NCI-H524 treated with DMSO at 0.1 percent for 48 hours (cell line): ENCODE measurements around the gene SPRYD3.
A peak's percentile ranks its signal among the peaks of the same experiment; 100 is the strongest.

Experiments used
- DNase-seq: peaks from one replicate; lab custom pipeline; 2025; lab: John Stamatoyannopoulos, UW

SPRYD3 gene

DNA sequence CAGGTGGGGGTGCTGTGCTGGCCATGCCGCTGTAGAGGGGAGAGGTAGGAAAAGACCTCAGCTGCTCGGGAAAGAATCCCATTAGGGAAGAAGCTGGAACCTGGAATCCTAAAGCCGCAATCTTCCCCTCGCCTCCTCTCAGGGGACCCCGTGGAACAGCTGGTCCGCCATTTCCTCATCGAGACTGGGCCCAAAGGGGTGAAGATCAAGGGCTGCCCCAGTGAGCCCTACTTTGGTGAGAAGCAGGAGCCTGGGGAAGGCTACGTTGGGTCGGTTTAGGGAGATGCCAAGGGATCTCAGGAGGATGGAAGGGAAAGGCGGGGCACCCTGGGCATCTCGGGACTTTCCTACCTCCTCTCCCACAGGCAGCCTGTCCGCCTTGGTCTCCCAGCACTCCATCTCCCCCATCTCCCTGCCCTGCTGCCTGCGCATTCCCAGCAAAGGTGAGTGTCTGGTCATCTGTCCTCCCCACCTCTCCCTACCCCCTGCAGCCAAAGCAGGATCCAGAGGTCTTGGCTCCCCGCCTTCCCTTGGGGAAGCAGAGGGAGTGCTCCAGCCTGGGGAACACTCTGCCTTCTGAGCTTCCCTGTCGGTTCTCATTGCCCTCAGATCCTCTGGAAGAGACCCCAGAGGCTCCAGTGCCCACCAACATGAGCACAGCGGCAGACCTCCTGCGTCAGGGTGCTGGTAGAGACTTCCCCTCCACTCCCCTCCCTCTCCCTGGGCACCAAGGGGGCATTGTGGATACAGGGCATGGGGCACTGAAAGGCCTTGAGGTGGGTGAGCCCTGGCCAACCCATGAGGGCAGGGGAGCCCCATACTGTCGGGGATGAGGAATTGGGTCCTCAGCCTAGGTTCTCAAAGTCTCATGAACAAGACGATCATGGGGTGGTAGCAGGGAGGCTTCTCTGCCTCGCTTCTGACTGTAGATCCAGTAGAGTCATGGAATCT lies 16.9 kb downstream of the SPRYD3 start:
- no peak for DNase-seq

DNA sequence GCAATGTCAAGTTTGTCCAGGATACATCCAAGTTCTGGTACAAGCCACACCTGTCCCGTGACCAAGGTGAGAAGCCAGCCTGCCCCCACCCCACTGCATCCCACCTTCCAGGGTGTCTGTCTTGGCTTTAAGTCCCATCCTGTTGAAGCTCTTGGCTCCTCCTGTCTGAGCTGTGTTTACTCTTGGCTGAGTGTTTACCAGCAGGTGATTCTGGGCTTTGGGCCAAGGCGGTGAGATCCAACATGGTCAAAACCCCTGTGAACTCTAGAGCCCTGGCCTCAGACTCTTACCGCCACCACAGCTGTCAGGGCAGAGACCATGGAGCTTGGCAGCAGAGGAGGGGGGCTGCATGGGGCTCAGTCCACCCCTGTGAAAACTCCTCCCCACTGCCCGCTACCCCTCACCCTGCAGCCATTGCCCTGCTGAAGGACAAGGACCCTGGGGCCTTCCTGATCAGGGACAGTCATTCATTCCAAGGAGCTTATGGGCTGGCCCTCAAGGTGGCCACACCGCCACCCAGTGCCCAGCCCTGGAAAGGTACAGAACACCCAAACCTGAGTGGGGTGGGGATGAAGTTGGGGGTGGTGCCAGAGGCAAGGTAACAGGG lies 17.7 kb downstream of the SPRYD3 start:
- no peak for DNase-seq

DNA sequence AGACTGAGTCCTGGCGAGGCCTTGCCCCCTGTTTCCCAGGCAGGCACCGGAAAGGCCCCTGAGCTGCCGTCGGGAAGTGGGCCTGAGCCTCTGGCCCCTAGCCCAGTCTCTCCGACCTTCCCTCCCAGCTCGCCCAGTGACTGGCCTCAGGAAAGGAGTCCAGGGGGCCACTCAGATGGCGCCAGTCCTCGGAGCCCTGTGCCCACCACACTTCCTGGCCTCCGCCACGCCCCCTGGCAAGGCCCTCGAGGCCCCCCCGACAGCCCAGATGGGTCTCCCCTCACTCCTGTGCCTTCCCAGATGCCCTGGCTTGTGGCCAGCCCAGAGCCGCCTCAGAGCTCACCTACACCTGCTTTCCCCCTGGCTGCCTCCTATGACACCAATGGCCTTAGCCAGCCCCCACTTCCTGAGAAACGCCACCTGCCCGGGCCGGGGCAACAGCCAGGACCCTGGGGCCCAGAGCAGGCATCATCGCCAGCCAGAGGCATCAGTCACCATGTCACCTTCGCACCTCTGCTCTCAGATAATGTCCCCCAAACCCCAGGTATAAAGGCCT lies 18.4 kb downstream of the SPRYD3 start:
- DNase-seq = no peak

DNA sequence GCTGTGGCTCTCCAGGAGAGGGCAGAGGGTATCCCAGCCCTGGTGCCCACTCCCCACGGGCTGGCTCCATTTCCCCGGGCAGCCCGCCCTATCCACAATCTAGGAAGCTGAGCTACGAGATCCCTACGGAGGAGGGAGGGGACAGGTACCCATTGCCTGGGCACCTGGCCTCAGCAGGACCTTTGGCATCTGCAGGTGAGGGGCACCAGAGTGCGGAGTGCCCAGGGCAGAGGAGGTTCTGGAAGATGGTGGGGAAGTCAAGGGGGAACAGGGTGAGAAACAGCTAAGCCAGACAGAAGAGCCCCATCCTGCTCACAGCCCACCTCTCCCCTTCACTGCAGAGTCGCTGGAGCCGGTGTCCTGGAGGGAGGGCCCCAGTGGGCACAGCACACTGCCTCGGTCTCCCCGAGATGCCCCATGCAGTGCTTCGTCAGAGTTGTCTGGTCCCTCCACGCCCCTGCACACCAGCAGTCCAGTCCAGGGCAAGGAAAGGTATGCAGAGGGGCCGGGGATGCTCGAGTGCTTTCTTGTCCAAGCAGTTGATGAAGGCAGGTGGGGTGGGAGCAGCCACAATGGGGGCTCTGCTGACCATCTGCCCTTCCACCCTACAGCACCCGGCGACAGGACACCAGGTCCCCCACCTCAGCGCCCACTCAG lies 19.0 kb downstream of the SPRYD3 start:
- DNase-seq = no peak

DNA sequence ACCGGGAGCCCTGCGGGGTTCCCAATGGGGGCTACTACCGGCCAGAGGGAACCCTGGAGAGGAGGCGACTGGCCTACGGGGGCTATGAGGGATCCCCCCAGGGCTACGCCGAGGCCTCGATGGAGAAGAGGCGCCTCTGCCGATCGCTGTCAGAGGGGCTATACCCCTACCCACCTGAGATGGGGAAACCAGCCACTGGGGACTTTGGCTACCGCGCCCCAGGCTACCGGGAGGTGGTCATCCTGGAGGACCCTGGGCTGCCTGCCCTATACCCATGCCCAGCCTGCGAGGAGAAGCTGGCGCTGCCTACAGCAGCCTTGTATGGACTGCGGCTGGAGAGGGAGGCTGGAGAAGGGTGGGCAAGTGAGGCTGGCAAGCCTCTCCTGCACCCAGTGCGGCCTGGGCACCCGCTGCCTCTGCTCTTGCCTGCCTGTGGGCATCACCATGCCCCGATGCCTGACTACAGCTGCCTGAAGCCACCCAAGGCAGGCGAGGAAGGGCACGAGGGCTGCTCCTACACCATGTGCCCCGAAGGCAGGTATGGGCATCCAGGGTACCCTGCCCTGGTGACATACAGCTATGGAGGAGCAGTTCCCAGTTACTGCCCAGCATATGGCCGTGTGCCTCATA lies 19.6 kb downstream of the SPRYD3 start:
- DNase-seq = no peak

DNA sequence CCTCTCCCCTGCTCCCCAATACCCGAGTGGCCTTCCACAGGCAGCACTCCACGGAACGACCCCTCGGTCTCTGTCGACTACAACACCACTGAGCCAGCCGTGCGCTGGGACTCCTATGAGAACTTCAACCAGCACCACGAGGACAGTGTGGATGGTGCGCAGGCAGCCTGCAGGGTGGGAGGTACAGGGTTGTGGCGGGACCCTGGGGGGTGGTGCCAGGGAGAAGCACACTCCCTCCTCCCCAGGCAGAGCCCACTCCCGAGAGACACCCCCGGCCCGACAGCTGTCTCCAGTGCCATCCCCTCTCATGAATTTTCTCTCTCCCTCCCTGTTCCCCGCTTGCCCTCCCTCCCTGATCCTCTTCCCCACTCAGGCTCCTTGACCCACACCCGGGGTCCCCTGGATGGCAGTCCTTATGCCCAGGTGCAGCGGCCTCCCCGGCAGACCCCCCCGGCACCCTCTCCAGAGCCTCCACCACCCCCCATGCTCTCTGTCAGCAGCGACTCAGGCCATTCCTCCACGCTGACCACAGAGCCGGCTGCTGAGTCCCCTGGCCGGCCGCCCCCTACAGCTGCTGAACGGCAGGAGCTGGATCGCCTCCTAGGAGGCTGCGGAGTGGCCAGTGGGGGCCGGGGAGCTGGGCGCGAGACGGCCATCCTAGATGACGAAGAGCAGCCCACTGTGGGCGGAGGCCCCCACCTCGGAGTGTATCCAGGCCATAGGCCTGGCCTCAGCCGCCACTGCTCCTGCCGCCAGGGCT lies 20.3 kb downstream of the SPRYD3 start:
- no peak for DNase-seq

DNA sequence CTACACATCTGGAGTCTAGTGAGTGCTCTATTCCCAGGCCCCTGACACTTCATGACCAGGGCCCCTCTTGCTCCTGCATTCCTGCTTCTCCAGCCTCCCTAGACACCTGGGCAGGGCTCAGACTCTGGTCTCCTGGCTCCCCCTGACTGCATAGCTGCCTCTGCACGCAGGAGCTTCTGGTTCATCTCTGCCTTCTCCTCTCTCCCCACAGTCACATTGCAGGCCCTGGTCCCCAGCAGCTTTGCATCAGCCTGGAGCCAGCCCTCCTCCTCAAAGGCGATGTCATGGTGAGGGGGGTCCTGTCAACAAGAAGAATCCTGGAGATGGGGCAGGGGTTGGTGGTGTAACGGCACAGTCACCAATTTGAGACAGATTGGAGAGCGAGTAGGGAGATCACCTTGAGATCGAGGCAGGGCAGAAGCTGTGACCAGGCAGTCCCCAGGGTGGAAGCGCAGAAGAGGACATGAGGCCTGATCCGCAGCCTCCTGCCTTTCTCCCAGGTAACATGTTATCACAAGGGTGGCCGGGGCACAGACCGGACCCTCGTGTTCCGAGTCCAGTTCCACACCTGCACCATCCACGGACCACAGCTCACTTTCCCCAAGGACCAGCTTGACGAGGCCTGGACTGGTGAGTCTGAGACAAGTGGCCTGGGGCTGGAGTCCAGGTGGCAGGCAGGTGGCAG lies 21.2 kb downstream of the SPRYD3 start:
- DNase-seq = no peak

DNA sequence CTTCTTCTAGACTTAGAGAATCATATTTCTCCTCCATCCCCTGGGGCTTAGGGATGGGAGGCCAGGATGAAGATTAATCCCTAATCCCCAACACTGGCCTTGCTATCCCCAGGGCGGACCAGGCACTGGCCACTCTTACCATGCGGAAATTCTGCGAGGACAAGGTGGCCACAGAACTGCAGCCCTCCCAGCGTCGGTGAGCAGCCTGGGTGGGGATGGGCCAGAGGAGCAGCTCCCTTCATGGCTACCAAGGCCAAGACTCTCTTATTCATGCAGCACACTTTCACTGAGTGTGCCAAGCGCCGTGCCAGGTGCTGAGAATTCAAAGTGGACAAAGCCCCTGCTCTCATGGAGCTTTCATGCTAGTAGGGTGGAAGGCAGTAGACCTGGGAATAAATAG lies 22.3 kb downstream of the SPRYD3 start:
- no peak for DNase-seq

GRCh38 chr12:53056296-53056695 lies 22.9 kb downstream of the SPRYD3 start:
- DNase-seq = no peak

DNA sequence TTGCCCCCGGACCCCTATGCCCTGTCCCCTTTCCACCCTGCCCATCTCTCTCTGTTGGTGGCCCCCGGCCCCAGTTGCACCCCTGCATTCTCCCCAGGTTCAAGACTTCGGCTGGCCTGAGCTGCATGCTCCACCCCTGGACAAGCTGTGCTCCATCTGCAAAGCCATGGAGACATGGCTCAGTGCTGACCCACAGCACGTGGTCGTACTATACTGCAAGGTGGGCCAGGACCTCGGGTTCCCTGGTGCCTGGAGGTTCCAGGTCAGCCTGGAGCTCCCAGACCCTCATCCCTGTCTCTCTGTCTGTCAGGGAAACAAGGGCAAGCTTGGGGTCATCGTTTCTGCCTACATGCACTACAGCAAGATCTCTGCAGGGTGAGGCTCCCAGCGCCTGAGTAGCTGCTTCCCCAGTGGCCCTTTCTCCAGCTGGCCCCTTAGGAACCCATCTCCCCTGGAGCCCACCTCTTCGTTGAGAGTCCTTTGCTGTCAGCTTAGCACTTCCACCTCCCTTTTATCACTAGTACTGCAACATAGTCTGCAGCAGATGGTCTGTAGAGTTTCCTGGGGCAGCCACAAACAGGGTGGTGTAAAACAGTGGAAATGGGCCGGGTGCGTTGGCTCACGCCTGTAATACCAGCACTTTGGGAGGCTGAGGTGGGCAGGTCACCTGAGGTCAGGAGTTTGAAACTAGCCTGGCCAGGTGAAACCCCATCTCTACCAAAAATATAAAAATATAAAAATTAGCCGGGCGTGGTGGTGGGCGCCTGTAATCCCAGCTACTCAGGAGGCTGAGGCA lies 23.5 kb downstream of the SPRYD3 start:
- no peak for DNase-seq

DNA sequence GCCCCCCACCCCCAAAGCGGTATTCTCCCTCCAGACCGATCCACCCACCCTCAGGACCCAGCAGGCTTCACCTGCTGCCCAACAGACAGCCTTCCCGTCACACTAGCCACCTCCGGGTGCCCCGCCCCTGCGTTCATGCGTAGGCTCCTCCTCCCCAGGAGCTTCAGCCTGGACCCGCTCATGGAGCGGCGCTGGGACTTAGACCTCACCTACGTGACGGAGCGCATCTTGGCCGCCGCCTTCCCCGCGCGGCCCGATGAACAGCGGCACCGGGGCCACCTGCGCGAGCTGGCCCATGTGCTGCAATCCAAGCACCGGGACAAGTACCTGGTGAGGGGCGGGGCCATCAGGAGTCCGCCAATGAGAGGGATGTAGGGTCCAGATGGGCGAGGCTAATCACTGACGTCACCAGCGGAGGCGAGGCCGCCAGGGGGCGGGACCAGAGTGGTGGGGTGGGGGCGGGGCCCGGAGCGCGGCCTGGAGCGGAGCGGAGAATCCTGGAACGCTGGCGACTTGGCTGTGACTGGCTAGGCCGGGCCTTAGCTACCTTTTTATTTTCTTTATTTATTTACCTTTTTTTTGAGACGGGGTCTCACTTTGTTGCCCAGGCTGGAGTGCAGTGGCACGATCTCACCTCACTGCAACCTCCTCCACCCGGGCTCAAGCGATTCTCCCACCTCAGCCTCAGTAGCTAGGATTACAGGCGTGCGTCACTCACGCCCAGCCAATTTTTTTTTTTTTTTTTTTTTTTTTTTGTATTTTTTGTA lies 24.9 kb downstream of the SPRYD3 start:
- peak; percentile 57 for DNase-seq

DNA sequence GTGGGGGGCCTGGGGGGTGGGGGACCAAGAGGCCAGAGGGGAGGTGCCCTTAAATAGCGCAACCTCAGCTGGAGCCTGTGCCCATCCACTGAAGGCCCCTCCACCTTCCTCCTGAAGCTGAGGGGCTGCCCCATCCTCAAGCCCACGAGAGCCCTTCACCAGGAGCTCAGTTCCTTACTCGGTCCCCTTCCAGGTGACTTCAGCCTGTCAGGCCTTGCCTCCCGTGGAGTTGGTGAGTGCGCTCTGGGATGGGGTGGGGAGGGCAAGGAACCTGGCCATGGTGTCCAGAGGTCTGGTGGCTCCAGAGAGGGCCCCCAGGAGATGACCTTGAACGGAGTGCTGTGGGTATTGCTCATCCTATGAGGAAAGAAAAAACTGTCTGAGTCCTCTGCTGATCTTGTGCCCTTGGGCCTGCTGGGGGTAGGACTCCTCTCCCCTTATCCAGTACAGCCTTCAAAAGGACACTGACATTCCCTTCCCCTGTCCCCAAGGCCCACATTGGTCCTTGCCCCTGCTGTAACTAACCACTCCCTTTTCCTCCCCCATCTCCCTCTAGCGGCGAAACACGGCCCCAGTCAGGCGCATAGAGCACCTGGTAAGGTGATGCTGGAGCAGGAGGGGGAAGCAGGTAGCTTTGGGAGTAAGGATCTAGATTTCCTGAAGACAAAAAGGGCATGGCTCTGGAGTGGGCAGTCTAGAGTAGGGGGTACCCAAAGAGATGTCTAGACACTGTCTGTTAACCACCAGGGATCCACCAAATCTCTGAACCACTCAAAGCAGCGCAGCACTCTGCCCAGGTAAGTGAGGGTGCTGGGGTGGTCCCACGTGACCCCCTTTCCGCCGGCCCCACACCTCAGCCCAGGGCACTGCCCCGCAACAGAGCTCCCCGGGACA lies 25.7 kb downstream of the SPRYD3 start:
- no peak for DNase-seq

GRCh38 chr12:53052419-53053217 lies 26.6 kb downstream of the SPRYD3 start:
- DNase-seq = no peak

- DNase-seq = no peak
These were observed 27.2 kb downstream of the SPRYD3 start for GRCh38 chr12:53051881-53052412.

- no peak for DNase-seq
These were observed 27.9 kb downstream of the SPRYD3 start for GRCh38 chr12:53051058-53051880.

- DNase-seq = no peak
These were observed 28.6 kb downstream of the SPRYD3 start for GRCh38 chr12:53050426-53051057.
